Measurements from ENCODE around the gene KCNMA1. TPM values are rescaled to one million over a fixed set of nuclear protein-coding genes. Genes with fewer than 3 reads are reported as not detected.

The KCNMA1 gene
- total RNA-seq, 1 donor from 2014 or later: 0.39 TPM

DNA sequence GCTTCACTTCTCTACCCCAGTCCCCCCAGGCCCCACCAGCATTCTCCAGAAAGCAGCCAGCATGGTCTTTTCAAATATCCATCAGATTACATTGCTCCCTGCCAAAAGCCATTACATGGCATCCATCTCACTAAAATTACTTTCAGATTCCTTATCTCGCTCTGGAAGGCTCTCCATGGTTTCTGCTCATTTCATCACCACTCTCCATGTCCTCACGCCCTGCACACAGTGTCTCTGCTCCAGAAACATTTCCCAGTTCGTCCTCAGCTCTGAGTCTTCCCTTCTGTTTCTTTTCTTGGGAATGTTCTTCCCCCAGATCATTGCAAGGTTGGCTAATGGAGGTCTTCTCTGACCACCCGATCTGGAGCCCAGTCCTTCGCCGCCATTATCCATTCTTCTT is 499.1 kb downstream of the KCNMA1 start:
- intact Hi-C loops (cut with micrococcal nuclease): no loop called here

DNA sequence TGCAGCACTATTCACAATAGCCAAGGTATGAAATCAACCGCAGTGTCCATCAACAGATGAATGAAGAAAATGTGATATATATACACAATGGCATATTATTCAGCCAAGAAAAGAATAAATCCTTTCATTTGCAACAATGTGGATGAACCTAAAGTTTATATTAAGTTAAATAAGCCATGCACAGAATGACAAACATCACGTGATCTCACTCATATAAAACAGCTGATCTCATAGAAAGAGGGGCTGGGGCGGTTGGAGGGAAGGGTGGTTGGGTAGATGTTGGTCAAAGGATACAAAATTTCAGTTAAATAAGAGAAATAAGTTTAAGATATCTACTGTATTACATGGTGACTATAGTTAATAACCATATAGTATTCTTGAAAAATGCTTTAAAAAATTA is 502.1 kb downstream of the KCNMA1 start:
- intact Hi-C loops (cut with micrococcal nuclease): no loop called here

DNA sequence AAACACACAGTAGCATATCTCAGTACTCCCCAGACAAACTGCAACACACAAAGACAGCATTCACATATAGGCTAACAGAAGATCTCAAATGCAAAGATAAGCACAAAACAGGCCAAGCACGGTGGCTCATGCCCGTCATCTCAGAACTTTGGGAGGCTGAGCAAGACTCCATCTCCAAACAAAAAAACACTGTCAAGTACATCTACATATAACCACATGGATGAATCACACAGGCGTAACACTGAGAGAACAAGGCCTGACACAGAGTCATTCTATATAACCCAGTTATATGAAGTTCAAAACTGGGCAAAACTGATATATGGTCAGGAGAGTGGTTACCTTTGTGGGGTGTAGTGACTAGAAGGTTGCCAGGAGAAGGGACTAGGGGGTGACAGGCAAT is 506.4 kb downstream of the KCNMA1 start:
- intact Hi-C loops (cut with micrococcal nuclease): no loop called here

DNA sequence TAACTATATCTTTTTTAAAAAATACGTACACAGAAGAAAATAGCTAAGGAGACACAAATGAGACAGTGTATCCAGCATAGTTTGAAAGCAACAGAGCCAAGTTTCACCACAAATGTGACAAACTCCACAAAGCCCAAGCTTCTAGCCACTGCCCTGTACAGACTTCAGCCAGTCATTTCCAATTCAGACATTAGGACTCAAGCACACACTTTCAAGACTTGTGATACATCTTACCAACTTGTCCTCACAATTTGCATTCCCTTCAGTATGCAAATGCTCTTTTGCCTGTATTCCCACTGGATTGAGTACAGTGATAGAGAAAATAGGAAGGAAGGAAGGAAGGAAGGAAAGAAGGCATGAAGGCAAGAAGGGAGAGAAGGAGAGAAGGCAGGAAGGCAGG is 510.4 kb downstream of the KCNMA1 start:
- intact Hi-C loops (cut with micrococcal nuclease): no loop called here

DNA sequence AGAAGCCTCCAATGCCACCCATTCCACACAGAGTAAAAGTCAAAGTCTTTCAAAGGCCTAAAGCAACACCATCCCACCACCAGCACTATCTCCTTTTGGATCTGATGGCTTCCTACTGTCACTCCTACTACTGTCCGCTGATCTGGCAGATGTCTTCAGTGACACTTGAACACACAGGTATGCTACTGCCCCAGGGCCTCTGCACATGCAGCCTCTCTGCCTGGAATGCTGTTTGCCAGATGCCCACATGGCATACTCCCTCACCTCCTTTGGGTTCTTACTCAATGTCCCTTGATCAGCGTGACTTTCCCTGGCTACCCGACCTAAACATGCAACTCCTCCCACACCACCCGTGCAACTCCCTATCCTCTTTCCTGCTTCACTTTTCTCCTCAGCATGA is 512.4 kb downstream of the KCNMA1 start:
- intact Hi-C loops (cut with micrococcal nuclease): no loop called here

DNA sequence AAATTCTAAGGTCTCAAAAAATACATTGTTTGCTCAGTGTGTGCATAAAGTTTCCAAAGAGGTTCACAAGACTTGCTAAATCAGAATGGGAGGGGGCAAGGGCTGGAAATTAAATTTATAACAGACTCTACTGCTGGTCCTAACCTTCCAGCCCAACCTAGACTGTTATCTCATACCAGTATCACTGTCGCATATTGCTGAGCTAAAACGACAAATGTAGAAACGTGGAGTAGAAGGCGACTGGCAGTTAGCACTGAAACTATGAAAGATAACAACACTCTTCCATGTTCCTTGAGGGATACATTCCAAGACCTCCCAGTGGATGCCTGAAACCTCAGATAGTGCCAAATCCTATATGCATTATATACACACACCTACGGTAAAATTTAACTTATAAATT is 514.3 kb downstream of the KCNMA1 start:
- intact Hi-C loops (cut with micrococcal nuclease): no loop called here

DNA sequence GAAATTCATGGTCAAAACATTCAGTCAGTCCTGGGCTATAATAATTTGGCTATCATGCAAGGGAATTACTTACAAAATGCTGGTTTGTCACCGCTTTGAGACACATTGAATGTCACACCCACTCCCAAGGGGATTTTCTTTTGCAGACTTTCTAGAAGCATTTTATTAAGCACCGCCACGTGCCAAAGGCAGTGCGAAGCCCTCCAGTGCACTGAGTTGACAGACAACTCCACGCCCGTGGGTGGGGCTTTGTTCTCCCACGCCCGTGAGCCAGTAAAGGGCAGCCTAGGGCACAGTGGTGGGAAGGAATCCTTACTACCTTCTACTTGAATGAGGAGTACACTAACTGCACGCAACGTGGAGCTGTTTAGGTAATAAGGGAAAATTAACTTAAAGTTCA is 515.8 kb downstream of the KCNMA1 start:
- intact Hi-C loops (cut with micrococcal nuclease): no loop called here

DNA sequence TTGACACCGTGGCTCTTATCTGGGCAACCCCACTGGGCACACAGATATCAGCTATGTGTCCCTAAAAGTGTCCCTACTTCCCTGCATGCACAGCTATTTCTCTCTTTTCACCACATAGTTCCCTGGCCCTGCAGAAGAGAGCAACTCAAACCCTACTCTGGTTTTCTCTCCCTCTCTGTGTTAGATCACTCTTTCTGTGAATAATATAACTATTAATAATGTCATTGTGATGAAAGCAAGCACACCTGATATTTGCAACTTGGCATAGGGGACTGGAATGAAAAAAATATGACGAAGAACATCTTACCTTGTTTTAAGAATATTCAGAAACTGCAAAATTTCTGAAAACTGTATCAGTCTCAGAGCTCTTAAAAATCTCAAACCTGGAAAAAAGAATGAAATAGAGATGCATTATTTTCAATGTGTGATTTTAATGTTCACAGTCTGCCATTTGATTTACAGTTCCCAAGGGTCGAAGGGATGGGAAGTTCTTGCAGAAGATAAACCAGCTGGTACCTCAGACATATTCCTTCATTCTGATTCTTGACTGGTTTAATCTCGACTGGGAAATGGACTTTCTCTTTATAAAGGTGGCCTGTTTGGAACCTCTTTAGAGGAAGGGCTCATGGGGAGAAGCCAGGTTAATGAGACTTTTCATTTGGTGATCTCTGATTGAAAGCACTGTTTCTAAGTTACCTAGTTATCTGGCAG is 516.8 kb downstream of the KCNMA1 start:
- intact Hi-C loops (cut with micrococcal nuclease): no loop called here

DNA sequence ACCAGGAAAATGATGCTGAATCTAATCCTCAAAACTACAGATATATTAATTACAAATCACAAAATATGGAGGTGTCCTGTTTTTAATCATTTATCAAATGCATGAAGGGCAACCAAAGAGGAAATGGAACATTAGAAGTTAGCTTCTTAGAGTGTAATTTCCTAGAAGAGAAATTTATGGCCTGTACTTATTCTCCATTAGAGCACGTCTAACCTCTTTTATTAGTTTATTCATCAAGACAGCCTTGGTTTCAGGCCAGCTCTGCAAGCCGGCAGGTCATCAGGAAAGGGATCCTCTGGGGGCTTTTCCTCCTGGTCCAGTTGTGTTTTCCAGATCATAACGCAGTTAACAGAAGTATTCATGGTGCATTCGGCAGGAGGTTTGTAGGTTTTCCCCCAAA is 517.6 kb downstream of the KCNMA1 start:
- intact Hi-C loops (cut with micrococcal nuclease): no loop called here

DNA sequence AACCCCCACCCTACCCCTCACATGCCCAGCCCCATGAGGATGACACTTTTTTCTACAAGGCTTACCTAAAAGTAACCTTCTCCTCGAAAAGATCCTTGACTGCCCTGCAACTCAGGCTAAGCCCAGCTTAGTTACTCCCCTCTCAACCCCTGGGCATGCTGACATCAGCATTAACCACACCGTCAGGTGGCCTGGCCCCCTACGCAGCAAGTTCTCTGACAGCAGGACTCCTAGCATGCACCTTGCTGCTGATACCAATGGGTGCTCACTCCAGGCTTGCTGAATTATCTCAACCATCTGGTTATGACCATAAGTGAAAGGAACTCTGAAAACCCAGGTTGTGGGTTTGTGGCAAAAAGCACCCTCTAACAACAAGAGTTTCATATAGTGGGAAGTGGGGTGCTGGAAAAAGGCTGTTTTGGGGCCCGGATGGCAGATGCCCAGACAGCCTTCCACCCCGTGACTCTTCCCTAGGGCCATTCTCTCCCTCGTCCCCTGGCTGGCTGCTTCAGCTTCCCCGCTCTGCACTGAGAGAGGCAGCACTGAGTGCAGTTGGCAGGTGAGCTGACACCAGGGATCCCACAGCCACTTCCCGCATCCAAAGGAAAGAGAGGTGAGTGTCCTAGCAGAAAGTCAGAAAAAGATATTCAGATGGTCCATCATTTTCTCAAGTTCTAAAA is 518.9 kb downstream of the KCNMA1 start:
- intact Hi-C loops (cut with micrococcal nuclease): loop anchor here (10.0 kb wide), 1 partner anchor 134 kb away; no protein-coding TSS in a partner anchor

DNA sequence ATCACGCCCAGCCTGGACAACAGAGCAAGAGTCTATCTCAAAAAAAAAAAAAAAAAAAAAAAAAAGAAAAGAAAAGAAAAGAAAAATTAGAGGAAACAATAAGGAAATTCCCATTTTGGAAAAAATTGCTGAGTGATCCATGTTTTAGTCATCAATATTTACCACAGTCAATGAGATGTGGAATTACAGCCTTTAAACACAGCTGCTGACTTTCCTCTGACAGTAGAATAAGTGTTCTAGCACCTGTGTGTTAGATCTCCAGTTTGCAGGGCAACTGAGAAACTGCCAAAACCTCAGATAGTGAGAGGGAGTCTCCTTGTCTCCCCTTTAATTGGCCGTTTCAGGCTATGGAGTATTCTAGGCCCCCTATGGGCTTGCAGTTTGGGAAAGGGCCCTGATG is 520.1 kb downstream of the KCNMA1 start:
- intact Hi-C loops (cut with micrococcal nuclease): loop anchor here (10.0 kb wide), 1 partner anchor 133 kb away; no protein-coding TSS in a partner anchor

DNA sequence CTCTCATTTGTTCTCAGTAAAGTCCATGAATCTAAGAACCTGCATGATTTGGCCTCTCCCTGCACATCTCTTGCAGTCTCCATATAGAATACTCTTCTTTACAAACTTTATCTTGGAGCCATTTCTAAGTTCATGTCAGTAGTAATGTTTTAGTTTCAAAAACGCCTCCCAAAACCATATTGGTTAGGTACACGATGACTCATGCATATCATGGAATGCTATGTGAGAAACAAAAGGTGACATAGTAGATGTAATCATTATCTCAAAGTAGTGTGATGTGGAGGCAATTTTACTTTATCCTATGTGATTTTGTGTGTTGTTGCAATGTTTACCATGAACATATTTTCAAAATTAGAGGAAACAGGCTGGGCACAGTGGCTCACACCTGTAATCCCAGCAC is 520.7 kb downstream of the KCNMA1 start:
- intact Hi-C loops (cut with micrococcal nuclease): loop anchor here (10.0 kb wide), 1 partner anchor 132 kb away; no protein-coding TSS in a partner anchor

DNA sequence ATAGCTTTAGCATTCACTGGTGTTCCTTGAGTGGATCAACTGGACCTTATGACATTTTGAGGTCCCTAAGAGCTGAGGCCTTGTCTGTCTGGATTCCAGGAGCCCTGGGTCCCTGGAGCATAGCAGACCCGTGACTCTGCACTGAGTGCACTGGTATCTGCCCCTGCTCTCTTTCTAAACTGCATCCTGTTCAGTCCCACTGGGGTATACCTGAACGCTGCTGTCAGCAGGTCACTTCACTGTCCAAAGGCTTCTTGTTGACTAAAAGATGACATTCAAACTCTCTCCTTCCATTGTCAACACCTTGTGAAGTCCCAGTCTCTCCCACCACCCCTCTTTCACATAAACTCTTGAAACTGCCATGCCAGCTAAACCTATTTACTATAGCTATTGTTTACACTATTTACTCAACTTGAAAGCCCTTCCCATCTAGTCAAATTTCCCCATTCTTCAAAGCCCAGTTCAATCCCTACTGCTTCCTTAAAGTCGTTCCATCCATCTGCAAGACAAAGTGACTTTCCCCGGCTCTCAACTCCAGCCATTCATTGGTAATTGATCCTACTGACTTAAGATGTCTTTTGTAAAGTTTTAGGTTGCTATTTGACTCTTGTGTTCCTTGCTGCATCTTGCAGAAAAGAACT is 523.3 kb downstream of the KCNMA1 start:
- intact Hi-C loops (cut with micrococcal nuclease): loop anchor here (10.0 kb wide), 1 partner anchor 130 kb away; no protein-coding TSS in a partner anchor

DNA sequence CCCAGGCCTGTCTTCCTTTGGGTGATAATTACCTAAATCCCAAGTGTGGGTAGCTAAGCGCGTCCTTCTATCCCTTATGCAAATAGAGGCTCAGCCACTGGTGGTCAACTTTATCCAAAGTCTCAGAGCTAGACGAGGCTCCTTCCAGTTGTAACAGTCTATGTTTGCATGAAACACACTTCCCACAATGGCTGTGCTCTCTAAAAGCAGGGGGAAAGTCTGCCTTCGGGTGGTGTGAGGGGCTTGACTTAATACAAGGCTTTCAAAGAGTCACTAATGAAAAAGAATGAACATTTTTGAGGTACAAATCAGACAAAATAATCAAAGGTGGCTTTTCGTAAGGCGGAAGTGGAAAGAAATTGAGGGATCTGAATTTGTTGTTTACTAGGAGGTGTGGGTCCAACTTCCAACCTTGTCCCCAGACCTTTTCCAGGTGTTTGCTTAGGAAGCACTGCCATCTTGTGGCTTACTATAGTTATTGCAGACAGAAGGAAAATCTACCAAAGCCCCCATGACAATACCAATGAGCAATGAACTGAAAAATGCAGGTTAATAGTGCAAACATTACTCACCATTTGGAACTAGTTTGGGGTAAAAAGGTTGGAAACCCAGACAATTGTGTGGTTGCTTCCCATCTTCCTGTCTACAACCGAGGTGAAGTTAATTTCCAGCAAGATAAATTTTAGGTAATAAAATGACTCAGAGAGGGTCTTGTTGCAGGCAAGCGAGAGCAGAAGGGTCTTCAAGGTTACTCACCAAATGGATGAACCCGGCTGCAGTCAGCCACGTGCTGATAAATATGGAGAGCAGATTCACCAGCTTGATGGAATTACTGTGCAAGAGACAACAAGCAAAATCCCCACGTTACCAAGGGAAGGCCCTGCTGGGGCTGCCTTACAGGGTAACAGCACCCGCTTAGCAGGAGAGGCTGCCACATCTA is 525.7 kb downstream of the KCNMA1 start:
- intact Hi-C loops (cut with micrococcal nuclease): loop anchor here (10.0 kb wide), 1 partner anchor 127 kb away; no protein-coding TSS in a partner anchor

DNA sequence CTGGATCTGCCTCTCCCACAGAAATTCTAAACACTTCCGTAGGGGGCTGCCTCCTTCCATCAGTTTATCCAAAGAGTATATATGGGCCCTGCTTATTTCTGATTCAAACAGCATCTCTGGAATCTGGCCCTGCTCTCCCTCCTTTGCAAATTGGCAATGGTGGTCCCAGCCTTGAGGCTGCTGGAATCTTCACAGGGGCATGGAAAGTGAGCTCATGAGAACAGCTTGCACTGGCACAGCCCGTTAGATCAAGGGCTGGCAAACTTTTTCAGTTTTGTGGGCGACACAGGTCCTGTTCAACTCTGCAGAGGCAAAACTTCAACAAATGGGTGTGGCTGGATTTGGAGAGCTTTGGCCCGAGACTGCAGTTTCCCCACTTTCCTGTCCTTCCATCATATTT is 526.9 kb downstream of the KCNMA1 start:
- intact Hi-C loops (cut with micrococcal nuclease): loop anchor here (10.0 kb wide), 1 partner anchor 126 kb away; no protein-coding TSS in a partner anchor

DNA sequence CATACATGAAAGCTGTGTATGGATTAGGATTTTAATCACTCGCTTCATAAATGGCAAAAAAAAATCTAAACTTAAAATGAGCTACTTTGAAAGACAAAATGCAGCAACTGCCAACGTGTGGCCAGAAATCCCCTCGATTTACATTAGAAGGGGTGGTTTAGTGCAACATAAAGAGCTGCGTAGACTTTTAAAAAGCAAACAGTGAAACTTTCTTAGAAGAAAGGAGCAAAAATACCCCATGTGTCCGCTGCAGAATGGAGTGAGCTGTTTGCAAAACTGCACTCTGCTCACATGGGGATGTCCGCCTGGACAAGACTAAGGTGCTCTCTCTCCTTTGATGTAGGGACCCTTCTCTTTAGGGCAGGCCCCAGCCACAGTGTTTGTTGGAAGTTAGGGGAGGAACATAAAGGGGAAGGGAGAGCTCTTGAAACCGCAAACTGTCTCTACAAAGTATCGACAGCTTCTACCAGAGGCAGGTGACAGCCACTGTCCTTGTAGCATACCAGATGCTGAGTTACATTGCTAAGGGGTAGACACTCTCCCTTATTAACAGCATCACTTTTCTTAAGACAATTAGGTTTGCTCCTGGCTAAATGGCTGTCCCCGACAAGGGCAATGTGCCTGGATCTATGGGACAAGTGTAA is 528.1 kb downstream of the KCNMA1 start:
- intact Hi-C loops (cut with micrococcal nuclease): no loop called here

DNA sequence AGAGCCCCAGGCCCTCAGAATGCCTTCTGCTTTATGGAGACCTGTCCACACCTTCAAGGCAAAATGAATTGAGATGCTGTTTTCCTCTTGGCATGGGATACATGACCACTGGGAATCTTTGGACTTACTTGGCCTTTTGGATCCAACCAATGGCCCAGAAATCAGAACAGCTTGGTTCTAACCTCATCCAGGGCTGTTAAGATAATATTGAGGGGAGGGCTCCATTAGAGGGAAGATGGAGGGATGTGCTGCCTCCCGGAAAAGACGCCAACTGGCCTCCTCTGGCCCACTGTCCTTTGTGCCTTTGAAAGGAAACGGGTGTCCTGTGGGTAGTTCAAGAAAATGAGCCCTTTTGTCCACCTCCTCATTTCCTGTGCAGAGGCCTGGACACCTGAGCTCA is 530.9 kb downstream of the KCNMA1 start:
- intact Hi-C loops (cut with micrococcal nuclease): no loop called here

DNA sequence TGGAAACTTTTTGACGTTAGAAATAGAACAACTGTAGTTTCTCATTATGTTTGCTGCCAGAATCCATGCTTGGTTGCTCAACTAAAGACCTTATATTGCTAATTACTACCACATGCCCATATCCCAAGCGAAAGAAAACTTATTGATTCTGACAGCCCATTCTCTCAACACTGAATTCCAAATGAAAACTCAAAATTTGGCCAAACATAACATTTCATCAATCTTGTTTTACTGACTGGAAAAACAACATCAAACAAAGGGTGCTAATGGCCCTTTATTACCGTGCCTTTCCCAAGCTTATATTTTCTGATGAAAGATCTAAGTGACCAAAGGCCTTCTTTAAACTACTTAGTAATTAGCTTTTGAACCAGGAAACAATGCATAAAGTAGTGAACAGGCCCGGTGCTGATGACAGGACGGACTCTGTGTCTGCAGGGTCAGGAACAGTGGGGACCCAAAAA is 531.8 kb downstream of the KCNMA1 start:
- intact Hi-C loops (cut with micrococcal nuclease): no loop called here

DNA sequence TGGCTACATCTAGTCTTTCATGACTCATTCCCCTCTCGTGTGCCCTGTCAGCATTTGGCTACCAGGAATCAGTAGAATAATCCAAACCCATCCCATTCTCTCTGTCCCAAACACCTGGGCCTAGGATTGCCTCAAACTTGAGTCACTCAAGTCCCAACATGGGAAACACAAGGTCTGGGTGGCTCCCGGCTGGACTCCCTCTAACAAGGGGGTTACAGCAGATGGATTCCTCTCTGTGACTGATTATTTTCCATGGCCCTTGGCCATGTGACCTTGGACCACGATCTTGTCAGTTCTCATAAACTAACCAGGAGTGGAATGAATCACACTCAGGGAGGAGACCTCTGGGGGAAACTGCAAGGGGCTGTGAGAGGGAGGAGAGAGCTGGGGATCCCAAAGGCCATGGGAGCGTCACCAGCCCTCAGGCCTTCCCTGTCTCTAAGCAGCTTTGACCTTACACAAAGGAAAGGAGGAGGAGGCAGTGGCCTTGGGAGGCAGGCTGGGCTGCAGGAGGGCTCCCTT is 533.1 kb downstream of the KCNMA1 start:
- intact Hi-C loops (cut with micrococcal nuclease): no loop called here

DNA sequence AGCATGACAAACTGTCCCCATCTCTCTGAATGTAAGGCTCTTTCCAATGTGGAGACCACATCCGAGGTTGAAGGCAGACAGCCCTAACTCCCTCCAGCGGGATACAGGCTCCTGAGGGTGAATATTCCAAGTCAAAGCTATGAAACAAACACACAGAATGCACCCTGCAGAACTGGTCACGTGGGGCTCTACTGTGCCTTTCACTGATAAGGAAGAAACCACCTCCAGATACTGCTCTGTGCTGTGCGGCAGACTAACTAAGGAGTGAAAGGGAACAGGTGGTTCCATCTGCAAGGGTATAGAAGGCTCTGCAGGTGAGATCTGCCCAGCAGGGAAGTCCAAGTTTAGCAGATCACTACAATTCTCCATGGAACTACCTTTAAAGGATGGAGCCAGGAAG is 534.4 kb downstream of the KCNMA1 start:
- intact Hi-C loops (cut with micrococcal nuclease): no loop called here
